Activated T-cell treated with anti-CD3 and anti-CD28 coated beads, Interleukin-2, amount 50 U/mL, for 4 hours (primary cell): ENCODE results near the gene WDR45B. TPM values are rescaled to one million over a fixed set of nuclear protein-coding genes. Genes with fewer than 3 reads are reported as not detected.
A peak's percentile ranks its signal among the peaks of the same experiment; 100 is the strongest.

Experiments used
- ATAC-seq, 2 donors: fragments of 200-7000 bp; cut with Tn5 transposase; one replicate each; pipeline ENCODE4 v1.10.0; 2021
- DNase-seq: peaks from one replicate; pipeline ENCODE4 v3.0.0-alpha.2; 2020
- H3K27me3 Mint-ChIP-seq: one replicate; pipeline ENCODE4 v1.8.0; 2021; ENCODE audit warnings: low read depth, mixed read lengths
- H3K36me3 Mint-ChIP-seq: one replicate; pipeline ENCODE4 v1.8.0; 2022; ENCODE audit warnings: mixed read lengths; ENCODE audit not compliant: insufficient read depth
- H3K4me1 Mint-ChIP-seq: one replicate; pipeline ENCODE4 v1.8.0; 2021; ENCODE audit warnings: low read depth, mixed read lengths
- H3K4me3 Mint-ChIP-seq: one replicate; pipeline ENCODE4 v1.8.0; 2021; ENCODE audit warnings: mild to moderate bottlenecking, moderate library complexity, mixed read lengths
- H3K9me3 Mint-ChIP-seq: one replicate; pipeline ENCODE4 v1.8.0; 2021; ENCODE audit warnings: mixed read lengths
- total RNA-seq, 3 donors: library from RNA; stranded (reverse); gene quantifications; one replicate each; pipeline ENCODE4 v1.2.1, GENCODE V29; 2021

The WDR45B gene
- total RNA-seq, 3 donors from 2014 or later: 47.1 to 52.5 (median 47.4) TPM

DNA sequence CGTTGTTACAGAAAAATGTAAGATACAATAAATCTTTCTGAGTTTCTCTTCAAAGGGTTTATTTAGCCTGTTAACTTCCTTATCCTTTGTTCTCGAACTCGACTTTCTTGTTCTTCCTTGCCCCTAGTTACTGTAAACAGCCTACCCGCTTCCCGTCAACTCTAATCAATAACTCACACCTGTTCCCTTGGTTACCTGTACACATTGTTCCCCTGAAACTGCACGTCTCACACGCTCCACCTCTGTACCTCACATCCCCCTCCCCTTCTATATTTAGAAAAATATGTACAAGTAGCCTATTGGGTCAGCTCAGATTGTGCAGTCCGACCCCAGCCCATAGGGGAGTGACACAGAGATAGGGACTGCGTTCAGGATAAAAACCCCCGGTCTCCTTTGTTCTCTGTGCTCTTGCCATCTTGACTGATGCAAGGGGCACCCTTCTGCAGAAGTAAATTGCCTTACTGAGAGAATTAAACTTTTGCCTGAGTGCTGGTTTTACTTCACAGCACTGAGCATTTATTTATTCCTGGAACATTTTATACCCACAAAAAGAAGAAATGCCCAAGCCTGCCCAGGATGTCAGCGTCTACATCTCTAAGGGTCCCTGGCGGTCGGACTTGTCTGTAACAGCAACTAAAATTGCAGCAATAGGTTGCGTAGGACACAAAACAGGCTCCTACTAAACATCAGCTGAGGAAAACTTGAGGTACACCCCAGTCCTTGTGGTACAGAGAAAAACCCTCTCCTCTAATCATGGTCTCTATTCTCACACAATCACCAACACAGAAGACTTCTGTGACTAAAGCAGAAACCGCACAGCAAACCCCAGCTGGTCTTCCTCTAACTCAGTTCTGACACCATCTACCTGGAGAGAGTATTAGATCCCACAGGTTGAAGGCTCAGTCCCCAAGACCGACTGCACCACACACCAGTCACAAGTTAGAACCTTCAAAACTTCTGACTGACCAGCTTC lies 11.3 kb downstream of the WDR45B start:
- Mint-ChIP-seq H3K4me1 (peaks cover 34% of the 10 kb centered on the region), H3K36me3 (peaks cover 41% of the 10 kb centered on the region), H3K27me3 (no peaks in the 10 kb centered on the region), H3K4me3 (no peak overlapping the region), H3K9me3 (peaks cover 5% of the 10 kb centered on the region)
- DNase-seq (no peak), ATAC-seq (no peak)

DNA sequence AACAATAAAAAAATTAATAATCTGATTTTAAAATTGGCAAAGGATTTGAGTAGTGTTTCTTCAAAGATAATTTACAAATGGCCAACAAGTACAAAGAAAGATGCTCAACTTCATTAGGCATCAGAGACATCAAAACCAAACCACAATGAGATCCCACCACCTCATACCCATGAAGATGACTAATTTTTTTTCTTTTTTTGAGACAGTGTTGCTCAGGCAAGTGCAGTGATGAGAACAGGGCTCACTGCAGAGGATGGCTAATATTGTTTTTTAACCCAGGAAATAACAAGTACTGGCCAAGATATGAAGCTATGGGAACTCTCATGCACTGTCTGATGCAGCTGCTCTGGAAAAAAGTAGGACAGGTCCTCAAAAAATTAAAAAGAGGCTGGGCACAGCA lies 14.9 kb downstream of the WDR45B start:
- H3K9me3 Mint-ChIP-seq: peaks cover 5% of the 10 kb centered on the region
- H3K36me3 Mint-ChIP-seq: peaks cover 25% of the 10 kb centered on the region
- ATAC-seq (peak in 1 of 2 donors; percentile 34), DNase-seq (no peak)
- H3K27me3 Mint-ChIP-seq: no peaks in the 10 kb centered on the region
- H3K4me1 Mint-ChIP-seq: peaks cover 23% of the 10 kb centered on the region
- no peak overlapping the region for H3K4me3 Mint-ChIP-seq

DNA sequence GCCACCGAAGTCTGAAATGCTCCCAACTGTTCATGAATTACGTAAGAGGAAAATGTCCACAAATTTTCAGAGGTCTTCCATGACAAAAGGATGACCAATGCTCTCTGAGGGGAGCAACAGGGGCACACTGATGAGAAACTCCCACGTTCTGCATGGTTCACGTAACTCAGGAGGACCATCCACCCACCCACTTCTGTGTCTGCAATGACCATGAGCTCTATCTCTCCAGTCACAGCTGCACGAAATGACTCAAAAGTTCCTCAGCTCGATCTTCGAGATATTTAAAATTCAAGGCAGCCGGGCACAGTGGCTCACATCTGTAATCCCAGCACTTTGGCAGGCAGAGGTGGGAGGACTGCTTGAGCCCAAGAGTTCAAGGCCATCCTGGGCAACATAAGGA lies 15.8 kb downstream of the WDR45B start:
- ATAC-seq (no peak), DNase-seq (no peak)
- H3K36me3 Mint-ChIP-seq: peaks cover 29% of the 10 kb centered on the region
- no peak overlapping the region for H3K4me3 Mint-ChIP-seq
- peaks cover 5% of the 10 kb centered on the region for H3K9me3 Mint-ChIP-seq
- H3K27me3 Mint-ChIP-seq: no peaks in the 10 kb centered on the region
- peaks cover 21% of the 10 kb centered on the region for H3K4me1 Mint-ChIP-seq

DNA sequence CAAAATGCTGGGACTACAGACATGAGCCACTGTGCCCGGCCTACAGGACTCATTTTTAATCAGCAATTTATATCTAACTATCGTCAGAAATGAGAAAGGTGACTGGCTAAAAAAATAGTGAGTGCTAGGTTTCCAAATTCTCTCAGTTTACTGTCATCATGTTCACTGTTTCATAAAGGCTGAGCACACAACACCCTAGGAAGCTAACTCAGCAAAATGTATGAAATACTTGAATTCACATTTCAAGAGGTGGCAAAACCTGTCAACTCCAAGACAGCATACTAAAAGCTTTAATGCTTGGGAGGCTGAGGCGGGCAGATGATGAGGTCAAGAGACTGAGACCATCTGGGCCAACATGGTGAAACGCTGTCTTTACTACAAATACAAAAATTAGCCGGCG lies 16.7 kb downstream of the WDR45B start:
- Mint-ChIP-seq H3K36me3 (peaks cover 29% of the 10 kb centered on the region), H3K4me3 (no peak overlapping the region), H3K27me3 (no peaks in the 10 kb centered on the region), H3K9me3 (no peaks in the 10 kb centered on the region), H3K4me1 (peaks cover 12% of the 10 kb centered on the region)
- ATAC-seq (no peak), DNase-seq (no peak)

DNA sequence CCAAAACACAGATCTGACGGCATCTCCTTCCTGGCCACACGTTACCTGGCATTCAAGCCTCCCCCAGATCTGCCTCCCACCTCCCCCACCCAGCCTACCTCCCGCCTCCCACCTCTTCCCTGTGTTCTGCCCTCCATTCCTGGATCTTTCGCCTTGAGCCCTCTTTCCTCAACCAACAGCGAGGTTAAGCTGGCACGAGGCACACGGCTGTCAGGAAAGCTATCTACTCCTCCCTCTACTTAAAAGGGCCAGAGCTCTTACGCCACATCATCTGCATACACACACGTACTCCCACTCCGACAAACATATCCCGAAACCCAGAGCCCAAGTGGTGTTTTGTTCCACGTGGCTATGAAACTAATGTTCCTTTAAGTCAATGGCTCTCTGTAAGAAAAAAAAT lies 18.0 kb downstream of the WDR45B start:
- H3K4me3 Mint-ChIP-seq: no peak overlapping the region
- H3K27me3 Mint-ChIP-seq: no peaks in the 10 kb centered on the region
- ATAC-seq (no peak), DNase-seq (no peak)
- H3K36me3 Mint-ChIP-seq: peaks cover 26% of the 10 kb centered on the region
- H3K9me3 Mint-ChIP-seq: no peaks in the 10 kb centered on the region
- H3K4me1 Mint-ChIP-seq: peaks cover 7% of the 10 kb centered on the region

DNA sequence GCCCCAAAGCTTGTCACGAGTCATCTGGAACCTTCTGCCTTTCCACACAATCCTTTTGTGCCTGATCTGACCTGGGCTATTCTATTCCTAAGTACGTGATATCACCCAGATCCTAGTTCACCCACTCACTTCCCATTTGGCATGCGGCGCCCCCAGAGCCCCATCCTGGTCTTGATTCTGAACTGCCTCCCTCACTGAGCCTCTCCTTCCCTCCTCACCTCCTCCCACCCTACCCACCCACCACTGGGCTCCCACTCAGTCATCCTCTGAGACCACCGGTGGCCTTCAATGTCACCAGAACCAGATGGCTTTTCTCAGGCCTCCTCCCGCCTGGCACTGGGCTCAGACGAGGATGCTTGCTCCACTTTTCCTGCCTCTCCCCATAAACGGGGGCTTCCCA lies 18.5 kb downstream of the WDR45B start:
- peaks cover 7% of the 10 kb centered on the region for H3K4me1 Mint-ChIP-seq
- peaks cover 25% of the 10 kb centered on the region for H3K36me3 Mint-ChIP-seq
- no peaks in the 10 kb centered on the region for H3K27me3 Mint-ChIP-seq
- no peaks in the 10 kb centered on the region for H3K9me3 Mint-ChIP-seq
- DNase-seq (no peak), ATAC-seq (no peak)
- no peak overlapping the region for H3K4me3 Mint-ChIP-seq

DNA sequence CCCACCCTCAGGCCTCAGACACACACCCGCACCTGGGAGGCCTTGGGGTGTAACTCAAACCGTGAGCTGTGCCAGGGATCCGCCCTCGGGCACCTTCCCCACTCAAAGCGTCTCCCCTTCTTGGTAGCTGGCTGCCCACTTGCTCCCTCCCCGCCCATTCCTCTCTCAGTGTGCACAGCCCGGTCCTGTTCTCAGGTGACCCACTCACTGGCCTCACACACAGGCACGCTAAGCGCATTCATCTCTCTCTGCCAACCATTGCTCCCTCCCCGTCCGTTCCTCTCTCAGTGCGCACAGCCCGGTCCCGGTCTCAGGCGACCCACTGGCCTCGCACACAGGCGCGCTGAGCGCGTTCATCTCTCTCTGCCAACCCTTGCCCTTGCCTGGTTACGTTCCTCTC lies 20.8 kb downstream of the WDR45B start:
- Mint-ChIP-seq H3K4me1 (no peaks in the 10 kb centered on the region), H3K4me3 (no peak overlapping the region), H3K9me3 (no peaks in the 10 kb centered on the region), H3K36me3 (peaks cover 26% of the 10 kb centered on the region), H3K27me3 (no peaks in the 10 kb centered on the region)
- ATAC-seq (no peak), DNase-seq (no peak)

DNA sequence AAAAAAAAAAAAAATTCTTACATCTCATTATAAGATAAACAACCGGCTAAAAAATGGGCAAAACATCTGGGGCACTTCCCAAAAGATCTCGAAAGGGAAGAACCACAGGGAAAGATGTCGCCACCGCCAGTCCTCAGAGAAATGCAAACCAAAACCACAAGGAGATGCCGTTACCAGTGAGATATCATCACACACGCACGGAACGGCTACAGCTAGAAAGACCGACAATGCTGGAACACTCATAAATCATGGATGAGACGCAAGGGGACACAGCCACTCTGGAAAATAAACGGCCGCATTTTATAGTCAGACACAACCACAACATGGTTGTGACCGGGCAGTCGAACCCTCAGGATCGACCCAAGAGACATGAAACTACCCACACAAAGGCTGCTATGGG lies 24.5 kb downstream of the WDR45B start:
- Mint-ChIP-seq H3K4me3 (no peak overlapping the region), H3K36me3 (peaks cover 39% of the 10 kb centered on the region), H3K4me1 (no peaks in the 10 kb centered on the region), H3K9me3 (no peaks in the 10 kb centered on the region), H3K27me3 (no peaks in the 10 kb centered on the region)
- DNase-seq (no peak), ATAC-seq (no peak)

DNA sequence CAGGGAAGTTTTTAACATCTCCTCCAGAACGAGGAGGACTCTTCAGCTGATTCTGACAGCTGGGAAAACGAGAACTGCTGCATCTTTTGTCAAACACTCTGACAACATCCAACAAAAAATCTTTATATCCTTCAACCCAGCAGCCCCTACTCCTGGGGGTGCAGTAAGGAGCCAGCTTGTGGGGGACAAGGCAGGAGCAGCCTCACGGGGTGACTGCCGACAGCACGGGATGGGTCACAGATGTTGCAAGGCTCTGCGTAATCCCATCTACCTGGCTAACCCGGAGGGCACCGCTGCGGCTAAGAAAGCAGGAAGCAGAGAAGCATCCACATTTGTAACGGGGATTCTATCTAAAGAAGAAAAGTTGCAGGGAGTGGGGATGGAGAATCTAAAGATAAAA lies 28.6 kb downstream of the WDR45B start:
- H3K36me3 Mint-ChIP-seq: peaks cover 45% of the 10 kb centered on the region
- no peaks in the 10 kb centered on the region for H3K27me3 Mint-ChIP-seq
- no peaks in the 10 kb centered on the region for H3K4me1 Mint-ChIP-seq
- H3K4me3 Mint-ChIP-seq: no peak overlapping the region
- DNase-seq: no peak
- ATAC-seq: no peak
- no peaks in the 10 kb centered on the region for H3K9me3 Mint-ChIP-seq

DNA sequence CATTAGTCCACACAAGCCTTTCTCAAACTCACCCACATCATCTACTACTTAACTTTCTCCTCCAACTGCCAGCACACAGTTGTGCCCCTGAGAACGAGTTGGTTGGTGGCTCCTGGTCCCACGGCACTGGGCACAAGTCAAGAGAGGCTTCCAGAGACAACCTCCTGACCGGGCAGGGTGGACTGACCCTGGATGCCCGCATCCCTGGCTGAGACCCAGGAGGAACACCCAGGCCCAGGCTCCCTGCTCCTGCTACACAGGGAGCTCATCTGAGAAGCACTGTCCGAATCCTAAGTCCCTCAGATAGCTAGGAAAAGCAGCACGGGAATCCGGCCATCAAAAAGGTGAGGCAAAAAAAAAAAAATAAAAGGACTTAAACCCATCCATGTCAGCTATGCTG lies 29.0 kb downstream of the WDR45B start:
- Mint-ChIP-seq H3K36me3 (peaks cover 45% of the 10 kb centered on the region), H3K9me3 (no peaks in the 10 kb centered on the region), H3K4me1 (no peaks in the 10 kb centered on the region), H3K4me3 (no peak overlapping the region), H3K27me3 (no peaks in the 10 kb centered on the region)
- DNase-seq (no peak), ATAC-seq (no peak)

DNA sequence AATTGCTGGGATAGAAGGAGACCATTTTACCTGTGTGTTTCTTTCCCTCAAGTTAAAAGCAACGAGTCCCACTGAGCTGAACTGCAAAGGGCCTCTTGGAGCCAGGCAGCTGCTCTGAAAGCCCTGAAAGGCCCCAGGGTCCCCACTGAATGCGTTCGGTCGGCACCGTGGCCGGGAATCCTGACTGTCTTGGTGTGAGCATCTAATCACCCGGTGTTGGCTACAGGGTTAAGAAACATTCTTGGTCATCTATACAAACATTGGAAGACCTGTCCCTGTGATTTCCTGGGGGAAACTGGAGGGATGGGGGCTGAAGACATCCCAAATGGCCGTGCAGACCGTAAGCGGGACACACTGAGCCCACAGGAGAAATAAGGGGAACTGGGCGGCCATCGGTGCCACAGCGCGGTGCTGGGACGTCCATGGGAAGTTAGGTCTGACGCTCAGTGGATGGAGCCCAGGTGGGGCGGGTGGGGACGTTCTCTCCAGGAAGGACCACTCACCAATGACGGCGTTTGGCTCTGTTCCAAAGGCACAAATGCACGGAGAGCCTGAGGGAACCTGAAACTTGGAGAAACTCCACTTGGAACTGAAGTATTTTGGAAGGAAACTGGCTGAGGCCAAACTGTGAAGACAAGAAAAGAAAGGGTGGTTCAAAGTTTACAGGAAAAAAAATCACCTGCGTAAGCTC lies 32.1 kb downstream of the WDR45B start:
- no peak for ATAC-seq
- no peaks in the 10 kb centered on the region for H3K9me3 Mint-ChIP-seq
- H3K27me3 Mint-ChIP-seq: no peaks in the 10 kb centered on the region
- H3K36me3 Mint-ChIP-seq: peaks cover 53% of the 10 kb centered on the region
- H3K4me1 Mint-ChIP-seq: no peaks in the 10 kb centered on the region
- H3K4me3 Mint-ChIP-seq: no peak overlapping the region
- no peak for DNase-seq

DNA sequence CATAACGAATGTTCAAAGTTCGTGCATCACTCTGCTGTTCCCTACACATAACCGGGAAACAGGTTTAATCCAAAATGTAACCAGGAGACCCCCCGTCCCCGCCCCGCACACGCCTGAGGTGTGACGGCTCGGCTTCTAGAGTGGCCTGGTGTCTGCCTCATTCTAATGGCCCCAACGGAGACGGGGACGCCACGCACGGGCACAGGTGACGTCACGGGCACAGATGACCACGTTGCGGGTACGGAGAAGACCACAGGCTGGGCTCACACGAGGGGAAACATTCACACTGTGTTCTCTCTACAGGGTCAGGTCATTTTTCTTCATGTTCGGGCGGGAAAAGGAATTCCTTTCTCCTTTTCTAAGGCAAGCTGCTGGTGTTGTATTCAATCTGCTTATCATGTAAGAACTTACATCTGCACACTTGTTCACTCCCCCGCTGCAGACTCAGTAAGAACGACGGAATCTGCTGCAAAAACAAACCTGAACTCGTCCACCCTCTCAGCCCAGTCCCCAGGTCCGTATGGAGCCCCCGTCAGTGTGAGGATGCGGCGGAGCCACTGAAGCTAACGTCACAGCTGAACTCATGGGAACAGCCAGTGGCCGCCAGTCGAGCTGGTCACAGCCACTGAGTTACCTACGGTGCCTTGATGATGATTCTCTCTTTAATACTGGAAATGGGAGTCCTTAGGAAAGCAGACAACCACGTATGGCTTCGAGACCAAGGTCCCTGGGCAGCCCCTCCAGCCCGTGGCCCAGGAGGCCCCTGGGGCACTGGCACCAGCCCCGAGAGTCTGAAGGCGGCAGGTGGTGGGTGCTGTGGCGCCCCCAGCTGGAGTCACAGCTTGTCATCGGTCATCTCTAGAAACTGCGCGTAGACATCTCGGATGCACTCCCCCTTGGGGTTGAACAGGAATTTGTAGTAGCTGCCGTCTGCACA lies 32.9 kb downstream of the WDR45B start:
- H3K27me3 Mint-ChIP-seq: no peaks in the 10 kb centered on the region
- H3K4me1 Mint-ChIP-seq: no peaks in the 10 kb centered on the region
- H3K4me3 Mint-ChIP-seq: no peak overlapping the region
- no peaks in the 10 kb centered on the region for H3K9me3 Mint-ChIP-seq
- no peak for DNase-seq
- no peak for ATAC-seq
- peaks cover 52% of the 10 kb centered on the region for H3K36me3 Mint-ChIP-seq

DNA sequence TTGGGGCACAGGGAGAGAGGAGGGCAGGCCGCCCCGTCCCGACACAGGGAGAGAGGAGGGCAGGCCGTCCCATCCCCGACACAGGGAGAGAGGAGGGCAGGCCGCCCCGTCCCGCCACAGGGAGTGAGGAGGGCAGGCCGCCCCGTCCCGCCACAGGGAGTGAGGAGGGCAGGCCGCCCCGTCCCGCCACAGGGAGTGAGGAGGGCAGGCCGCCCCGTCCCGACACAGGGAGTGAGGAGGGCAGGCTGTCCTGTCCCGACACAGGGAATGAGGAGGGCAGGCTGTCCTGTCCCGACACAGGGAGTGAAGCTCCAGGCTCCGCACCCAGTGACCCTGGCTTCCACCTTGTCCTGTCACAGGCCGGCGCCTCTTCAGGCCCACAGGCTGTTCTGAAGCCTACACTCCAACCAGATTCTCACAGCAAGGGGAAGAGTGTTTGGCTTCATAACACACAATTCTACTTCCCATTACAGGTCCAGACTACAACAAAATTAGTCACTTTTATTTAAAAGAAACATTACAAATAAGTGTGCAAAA lies 34.1 kb downstream of the WDR45B start:
- no peak overlapping the region for H3K4me3 Mint-ChIP-seq
- peaks cover 50% of the 10 kb centered on the region for H3K36me3 Mint-ChIP-seq
- no peaks in the 10 kb centered on the region for H3K9me3 Mint-ChIP-seq
- H3K27me3 Mint-ChIP-seq: no peaks in the 10 kb centered on the region
- DNase-seq (no peak), ATAC-seq (no peak)
- no peaks in the 10 kb centered on the region for H3K4me1 Mint-ChIP-seq
